Nephron (organoid): ENCODE measurements around the gene STX18.
A peak's percentile ranks its signal among the peaks of the same experiment; 100 is the strongest.

Experiments
- H3K27ac Mint-ChIP-seq, 3 experiments: 2 replicates each; pipeline ENCODE4 v1.8.0; 2020; ENCODE audit warnings: mixed read lengths in 3 of 3, mild to moderate bottlenecking in 2 of 3, moderate library complexity in 1 of 3
- H3K27me3 Mint-ChIP-seq: 2 replicates; pipeline ENCODE4 v1.8.0; 2021; ENCODE audit warnings: low read depth, mild to moderate bottlenecking, moderate library complexity, mixed read lengths
- H3K36me3 Mint-ChIP-seq: 2 replicates; pipeline ENCODE4 v1.8.0; 2020; ENCODE audit warnings: low read depth, mixed read lengths
- H3K4me1 Mint-ChIP-seq: 2 replicates; pipeline ENCODE4 v1.8.0; 2020; ENCODE audit warnings: mixed read lengths
- H3K4me3 Mint-ChIP-seq, 3 experiments: 2 replicates each; pipeline ENCODE4 v1.8.0; 2020; ENCODE audit warnings: mild to moderate bottlenecking in 3 of 3, mixed read lengths in 3 of 3, moderate library complexity in 2 of 3
- H3K9me3 Mint-ChIP-seq: 2 replicates; pipeline ENCODE4 v1.8.0; 2020; ENCODE audit warnings: mixed read lengths
- TF ChIP-seq, protein P1 (sequence below), 3 experiments: fragments of 200-600 bp; sonication (generic); IDR thresholded peaks; one replicate each; pipeline ENCODE4 v1.5.0; 2021; ENCODE audit warnings: antibody characterized with exemption in 3 of 3; ENCODE audit not compliant: unreplicated experiment in 3 of 3

The STX18 gene

DNA sequence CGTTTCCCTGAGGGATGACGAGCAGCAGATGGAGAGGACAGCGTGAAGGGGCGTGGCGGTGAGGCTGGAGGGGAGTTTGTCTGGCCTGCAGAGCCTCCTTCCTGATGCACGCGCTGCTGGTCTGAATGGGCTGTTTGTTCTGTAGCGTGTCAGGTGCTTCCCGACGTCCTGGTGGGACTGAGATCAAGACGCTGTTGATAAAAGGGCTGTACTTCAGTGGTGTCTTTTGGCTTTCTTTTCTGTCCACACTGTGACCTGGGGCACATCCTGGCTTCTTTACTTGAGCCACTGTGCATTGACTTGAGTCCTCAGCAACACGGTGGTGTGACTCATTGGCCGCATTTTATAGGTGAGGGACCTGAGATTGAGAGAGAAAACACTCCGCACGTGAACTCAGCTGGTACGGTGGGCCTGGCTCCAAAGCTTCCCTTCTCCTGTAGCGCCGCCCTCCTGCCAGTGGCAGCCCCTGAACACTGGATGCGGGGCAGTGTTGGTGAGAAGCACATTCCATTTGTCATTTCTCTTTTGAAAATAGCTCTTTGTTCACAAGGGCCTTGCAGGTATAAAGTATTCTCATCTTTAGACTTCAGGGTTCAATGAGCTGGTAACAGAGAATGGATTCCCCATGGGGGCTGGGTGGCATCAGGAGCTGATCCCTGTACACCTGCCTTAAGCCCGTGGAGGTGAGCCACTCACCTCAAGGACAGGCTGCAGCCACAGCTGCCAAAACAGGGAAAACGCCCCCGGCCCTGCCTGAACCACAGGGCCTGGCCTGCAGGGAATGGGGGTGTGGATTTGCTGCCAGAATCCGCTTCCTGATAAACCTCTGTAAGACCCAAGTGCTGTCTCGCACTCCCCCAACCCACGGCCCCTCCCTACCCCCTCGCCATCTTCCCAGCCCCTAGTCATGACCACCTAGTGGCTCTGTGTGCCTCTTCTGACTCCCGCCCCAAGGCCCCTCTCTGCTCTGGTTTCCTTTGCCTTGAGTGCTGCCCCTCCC, 125.7 kb downstream of the STX18 start:
- peaks cover 13% of the 10 kb centered on the region for H3K4me1 Mint-ChIP-seq

DNA sequence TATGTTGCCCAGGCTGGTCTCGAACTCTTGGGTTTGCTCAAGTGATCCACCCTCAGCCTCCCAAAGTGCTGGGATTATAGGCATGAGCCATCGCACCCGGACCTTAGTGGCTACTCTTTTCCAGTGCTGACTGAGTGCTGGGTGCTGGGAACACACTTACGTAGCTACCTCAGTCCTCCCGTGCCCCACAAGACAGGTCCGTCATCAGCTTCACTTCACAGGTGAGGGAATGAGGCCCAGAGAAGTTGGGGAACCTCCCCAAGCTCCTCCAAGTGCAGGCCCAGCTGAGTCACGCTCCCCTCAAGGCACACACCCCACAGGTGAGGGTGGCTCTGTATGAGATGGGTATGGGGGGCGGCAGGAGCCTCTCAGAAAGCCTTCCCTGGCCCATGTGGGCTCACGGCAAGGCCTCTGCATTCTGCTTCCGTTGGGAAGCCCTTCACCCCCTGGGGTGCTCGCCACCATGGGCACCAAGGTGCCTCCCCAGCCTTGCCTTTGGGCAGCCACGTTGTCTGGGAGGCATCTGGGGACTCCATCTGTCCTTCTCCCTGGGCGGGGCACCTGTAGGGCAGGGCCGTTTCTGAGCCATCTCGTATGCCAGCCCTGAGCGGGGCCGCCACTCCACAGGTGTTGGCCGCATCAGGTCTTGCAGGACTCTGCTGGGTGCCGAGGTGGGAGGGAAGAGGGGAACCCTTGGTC, 126.6 kb downstream of the STX18 start:
- H3K4me1 Mint-ChIP-seq: peaks cover 13% of the 10 kb centered on the region
- TF ChIP-seq, protein P1, sequence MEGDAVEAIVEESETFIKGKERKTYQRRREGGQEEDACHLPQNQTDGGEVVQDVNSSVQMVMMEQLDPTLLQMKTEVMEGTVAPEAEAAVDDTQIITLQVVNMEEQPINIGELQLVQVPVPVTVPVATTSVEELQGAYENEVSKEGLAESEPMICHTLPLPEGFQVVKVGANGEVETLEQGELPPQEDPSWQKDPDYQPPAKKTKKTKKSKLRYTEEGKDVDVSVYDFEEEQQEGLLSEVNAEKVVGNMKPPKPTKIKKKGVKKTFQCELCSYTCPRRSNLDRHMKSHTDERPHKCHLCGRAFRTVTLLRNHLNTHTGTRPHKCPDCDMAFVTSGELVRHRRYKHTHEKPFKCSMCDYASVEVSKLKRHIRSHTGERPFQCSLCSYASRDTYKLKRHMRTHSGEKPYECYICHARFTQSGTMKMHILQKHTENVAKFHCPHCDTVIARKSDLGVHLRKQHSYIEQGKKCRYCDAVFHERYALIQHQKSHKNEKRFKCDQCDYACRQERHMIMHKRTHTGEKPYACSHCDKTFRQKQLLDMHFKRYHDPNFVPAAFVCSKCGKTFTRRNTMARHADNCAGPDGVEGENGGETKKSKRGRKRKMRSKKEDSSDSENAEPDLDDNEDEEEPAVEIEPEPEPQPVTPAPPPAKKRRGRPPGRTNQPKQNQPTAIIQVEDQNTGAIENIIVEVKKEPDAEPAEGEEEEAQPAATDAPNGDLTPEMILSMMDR (IDR thresholded peaks at IDR 0.05; ENCODE audit: unreplicated experiment in 3 of 3): no peak
- no peak overlapping the region for H3K4me3 Mint-ChIP-seq
- H3K9me3 Mint-ChIP-seq: no peaks in the 10 kb centered on the region
- peaks cover 34% of the 10 kb centered on the region for H3K36me3 Mint-ChIP-seq
- peaks cover 9% of the 10 kb centered on the region for H3K27me3 Mint-ChIP-seq
- no peak overlapping the region for H3K27ac Mint-ChIP-seq

More for the DNA sequence above, 125.7 kb downstream of the STX18 start:
- Mint-ChIP-seq H3K36me3 (peaks cover 39% of the 10 kb centered on the region), H3K27ac (no peak overlapping the region), H3K4me3 (no peak overlapping the region), H3K9me3 (no peaks in the 10 kb centered on the region), H3K27me3 (peaks cover 9% of the 10 kb centered on the region)
- TF ChIP-seq, protein P1 (IDR thresholded peaks at IDR 0.05; ENCODE audit: unreplicated experiment in 3 of 3): no peak

DNA sequence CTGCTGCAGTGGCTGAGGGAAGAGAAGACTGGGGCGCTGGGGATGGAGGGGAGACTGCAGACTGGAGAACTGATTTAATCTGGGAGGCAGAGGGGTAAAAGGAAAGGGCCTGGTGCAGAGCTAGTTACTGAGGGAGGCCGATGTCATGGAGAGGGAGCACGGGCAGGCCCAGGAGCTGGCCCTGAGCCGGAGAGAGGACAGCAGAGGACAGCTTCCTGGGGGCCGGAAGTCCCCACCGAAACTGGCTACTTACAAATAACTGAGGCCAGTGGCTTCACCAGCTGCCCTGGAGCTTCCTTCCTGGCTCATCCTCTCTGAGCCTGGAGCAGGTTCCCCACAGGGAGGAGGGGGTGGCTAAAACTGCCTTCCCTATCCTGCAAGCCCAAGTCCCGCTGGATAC, 128.0 kb downstream of the STX18 start:
- Mint-ChIP-seq H3K27me3 (peaks cover 13% of the 10 kb centered on the region), H3K4me1 (peaks cover 13% of the 10 kb centered on the region), H3K9me3 (no peaks in the 10 kb centered on the region), H3K36me3 (peaks cover 22% of the 10 kb centered on the region), H3K27ac (no peak overlapping the region), H3K4me3 (no peak overlapping the region)
- TF ChIP-seq, protein P1 (IDR thresholded peaks at IDR 0.05; ENCODE audit: unreplicated experiment in 3 of 3): no peak

DNA sequence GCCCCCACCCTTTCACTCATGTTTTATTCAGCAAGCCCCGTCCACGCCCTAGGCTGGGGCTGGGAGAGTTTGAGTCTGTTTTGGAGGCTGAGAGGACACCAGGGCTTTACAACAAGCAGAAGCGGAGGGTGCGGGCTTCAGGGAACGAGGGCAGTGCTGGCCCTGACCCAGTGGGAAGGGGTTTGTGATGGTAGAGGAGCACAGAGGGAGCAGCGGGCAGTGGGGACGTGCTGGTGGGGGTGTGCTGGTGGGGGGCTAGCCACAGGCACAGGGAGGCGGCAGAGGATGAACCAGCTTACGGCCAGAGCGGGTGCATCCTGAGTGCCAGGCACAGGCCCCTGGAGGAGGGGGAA, 128.5 kb downstream of the STX18 start:
- H3K27ac Mint-ChIP-seq: peak overlapping the region in 1 of 3 experiments; percentile 21
- TF ChIP-seq, protein P1 (IDR thresholded peaks at IDR 0.05; ENCODE audit: unreplicated experiment in 3 of 3): no peak
- no peaks in the 10 kb centered on the region for H3K9me3 Mint-ChIP-seq
- H3K36me3 Mint-ChIP-seq: peaks cover 17% of the 10 kb centered on the region
- peaks cover 13% of the 10 kb centered on the region for H3K4me1 Mint-ChIP-seq
- peaks cover 13% of the 10 kb centered on the region for H3K27me3 Mint-ChIP-seq
- H3K4me3 Mint-ChIP-seq: no peak overlapping the region

DNA sequence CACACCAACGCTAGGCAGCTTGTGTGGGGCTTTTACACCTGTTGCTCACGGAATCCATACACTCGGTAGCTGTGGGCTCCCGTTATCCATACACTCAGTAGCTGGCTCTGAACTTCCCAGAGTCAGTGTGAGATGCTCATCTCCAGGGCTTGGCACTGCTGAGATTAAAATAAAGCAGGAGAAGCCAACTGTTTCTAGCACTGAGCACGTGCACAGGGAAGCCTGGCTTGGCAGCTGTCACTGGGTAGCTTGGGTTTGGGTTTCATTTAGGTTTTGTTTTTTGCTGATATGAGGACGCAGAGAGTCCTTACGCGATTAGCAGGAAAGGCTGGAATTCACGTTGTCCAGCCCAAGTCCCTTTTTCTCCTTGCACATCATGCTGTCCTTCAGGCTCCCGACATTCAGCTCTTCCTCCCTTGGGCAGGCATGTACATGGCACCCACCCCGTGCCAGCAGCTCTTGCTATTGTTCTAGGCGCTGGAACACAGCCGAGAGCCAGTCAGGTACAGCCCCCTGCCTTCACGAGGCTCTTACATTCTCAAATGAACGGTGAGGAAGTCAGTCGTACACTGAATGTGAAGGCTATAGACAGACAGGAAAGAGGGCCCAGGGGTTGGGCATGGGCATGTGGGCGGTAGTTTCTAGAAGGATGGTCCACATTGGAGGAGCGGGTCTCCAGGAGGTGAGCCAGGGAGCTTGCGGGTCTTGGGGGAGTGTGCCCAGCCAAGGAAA, 129.0 kb downstream of the STX18 start:
- Mint-ChIP-seq H3K9me3 (no peaks in the 10 kb centered on the region), H3K4me1 (peaks cover 13% of the 10 kb centered on the region), H3K27me3 (peaks cover 13% of the 10 kb centered on the region), H3K27ac (peak overlapping the region; percentile 21 to 35 (median 27)), H3K36me3 (peaks cover 15% of the 10 kb centered on the region), H3K4me3 (no peak overlapping the region)
- TF ChIP-seq, protein P1 (IDR thresholded peaks at IDR 0.05; ENCODE audit: unreplicated experiment in 3 of 3): no peak
